ENCODE data around the gene GPRIN1.
A peak's percentile ranks its signal among the peaks of the same experiment; 100 is the strongest.

DNA sequence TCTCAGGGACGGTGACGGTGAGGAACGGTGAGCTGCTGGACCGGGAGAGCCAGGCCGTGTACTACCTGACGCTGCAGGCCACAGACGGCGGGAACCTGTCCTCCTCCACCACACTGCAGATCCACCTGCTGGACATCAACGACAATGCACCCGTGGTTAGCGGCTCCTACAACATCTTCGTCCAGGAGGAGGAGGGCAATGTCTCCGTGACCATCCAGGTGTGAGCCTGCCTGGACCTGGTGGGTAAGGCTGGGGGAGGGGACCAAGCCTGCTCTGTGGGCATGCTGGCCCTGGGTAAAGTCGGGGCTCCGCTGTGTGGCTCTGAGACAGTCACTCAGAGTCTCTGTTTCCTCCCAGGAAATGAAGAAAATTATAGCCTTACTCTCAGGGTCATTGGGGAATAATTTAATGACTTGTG is 31.6 kb downstream of the GPRIN1 start:
- TF ChIP-seq, protein P1, sequence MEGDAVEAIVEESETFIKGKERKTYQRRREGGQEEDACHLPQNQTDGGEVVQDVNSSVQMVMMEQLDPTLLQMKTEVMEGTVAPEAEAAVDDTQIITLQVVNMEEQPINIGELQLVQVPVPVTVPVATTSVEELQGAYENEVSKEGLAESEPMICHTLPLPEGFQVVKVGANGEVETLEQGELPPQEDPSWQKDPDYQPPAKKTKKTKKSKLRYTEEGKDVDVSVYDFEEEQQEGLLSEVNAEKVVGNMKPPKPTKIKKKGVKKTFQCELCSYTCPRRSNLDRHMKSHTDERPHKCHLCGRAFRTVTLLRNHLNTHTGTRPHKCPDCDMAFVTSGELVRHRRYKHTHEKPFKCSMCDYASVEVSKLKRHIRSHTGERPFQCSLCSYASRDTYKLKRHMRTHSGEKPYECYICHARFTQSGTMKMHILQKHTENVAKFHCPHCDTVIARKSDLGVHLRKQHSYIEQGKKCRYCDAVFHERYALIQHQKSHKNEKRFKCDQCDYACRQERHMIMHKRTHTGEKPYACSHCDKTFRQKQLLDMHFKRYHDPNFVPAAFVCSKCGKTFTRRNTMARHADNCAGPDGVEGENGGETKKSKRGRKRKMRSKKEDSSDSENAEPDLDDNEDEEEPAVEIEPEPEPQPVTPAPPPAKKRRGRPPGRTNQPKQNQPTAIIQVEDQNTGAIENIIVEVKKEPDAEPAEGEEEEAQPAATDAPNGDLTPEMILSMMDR (IDR thresholded peaks at IDR 0.05) = peak in 3 of 4 experiments; percentile 38 to 55 (median 55)
- no peak for TF ChIP-seq POLR2A (IDR thresholded peaks at IDR 0.05)
